Osteoblast (primary cell): Measurements from ENCODE around the gene IRF4. TPM values are rescaled to one million over a fixed set of nuclear protein-coding genes. Genes with fewer than 3 reads are reported as not detected.

Experiments used
- DNase-seq: peaks from one replicate; pipeline ENCODE4 v3.0.0; 2011; ENCODE audit warnings: low spot score, mixed read lengths; ENCODE audit not compliant: insufficient read length; ENCODE audit errors: missing footprints
- H2AFZ ChIP-seq: 2 replicates; pipeline ENCODE4 v1.6.0; 2011; ENCODE audit warnings: mild to moderate bottlenecking, low read length
- H3K27ac ChIP-seq: 2 replicates; pipeline ENCODE4 v1.5.1; 2011; ENCODE audit warnings: mild to moderate bottlenecking, low read depth, low read length, moderate library complexity
- H3K27me3 ChIP-seq: 2 replicates; pipeline ENCODE4 v1.6.0; 2012; ENCODE audit warnings: mild to moderate bottlenecking, control low read depth, inconsistent platforms, low read length, moderate library complexity; ENCODE audit not compliant: insufficient read depth
- H3K36me3 ChIP-seq: 2 replicates; pipeline ENCODE4 v1.5.1; 2011; ENCODE audit warnings: mild to moderate bottlenecking, low read length, control low read depth, moderate library complexity; ENCODE audit not compliant: insufficient read depth
- H3K4me1 ChIP-seq: 2 replicates; pipeline ENCODE4 v1.5.1; 2011; ENCODE audit warnings: mild to moderate bottlenecking, low read length, control low read depth, moderate library complexity; ENCODE audit not compliant: insufficient read depth
- H3K4me2 ChIP-seq: 2 replicates; pipeline ENCODE4 v1.6.0; 2011; ENCODE audit warnings: mild to moderate bottlenecking, low read length; ENCODE audit not compliant: insufficient read depth
- H3K4me3 ChIP-seq: fragments of 200-600 bp; sonication (generic); 3 replicates; pipeline ENCODE4 v1.5.1; 2012; ENCODE audit warnings: mild to moderate bottlenecking, low read length, inconsistent platforms; ENCODE audit not compliant: insufficient read depth
- H3K79me2 ChIP-seq: 2 replicates; pipeline ENCODE4 v1.6.0; 2012; ENCODE audit warnings: mild to moderate bottlenecking, low read length, control low read depth, inconsistent platforms; ENCODE audit not compliant: insufficient read depth
- H3K9me3 ChIP-seq: 2 replicates; pipeline ENCODE4 v1.5.1; 2011; ENCODE audit warnings: low read depth, low read length, control low read depth
- H4K20me1 ChIP-seq: 2 replicates; pipeline ENCODE4 v1.6.0; 2012; ENCODE audit warnings: mild to moderate bottlenecking, low read length, control low read depth; ENCODE audit not compliant: insufficient read depth
- total RNA-seq: library from RNA; depleted of rRNA; stranded (reverse); fragments of >200 nt; gene quantifications from 2 replicates; pipeline ENCODE4 v1.2.3, GENCODE V29; 2012
- TF ChIP-seq, protein P1 (sequence below): IDR thresholded peaks from 2 replicates; pipeline ENCODE4 v1.5.1; 2011; ENCODE audit warnings: mild to moderate bottlenecking, low read depth, low read length, moderate library complexity; ENCODE audit errors: extremely low read depth

The IRF4 gene
- total RNA-seq, 1 donor, result under 0.01 TPM

DNA sequence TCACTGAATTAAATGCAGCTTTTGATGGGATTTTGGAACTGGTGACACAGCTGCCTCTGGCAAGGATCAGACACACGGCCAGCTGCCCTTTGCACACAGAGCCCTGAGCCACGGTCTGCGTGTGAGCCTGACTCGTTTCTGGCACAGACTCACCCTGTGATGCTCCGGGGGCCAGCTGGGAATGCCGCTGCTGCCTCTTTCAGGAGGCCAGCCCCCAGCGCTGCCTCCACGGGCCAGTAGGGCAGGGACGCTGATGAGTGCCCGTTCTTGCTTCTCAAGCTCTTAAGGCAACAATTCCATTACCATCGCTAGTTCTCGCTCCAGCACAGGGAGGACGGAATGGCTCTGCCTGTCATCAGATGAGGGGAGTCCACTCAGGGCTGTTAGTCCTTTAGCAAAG lies 61.6 kb downstream of the IRF4 start:
- peaks cover 6% of the 10 kb centered on the region for H3K27me3 ChIP-seq
- H3K27ac ChIP-seq, result no peak overlapping the region
- no peak overlapping the region for H3K4me3 ChIP-seq
- TF ChIP-seq, protein P1, sequence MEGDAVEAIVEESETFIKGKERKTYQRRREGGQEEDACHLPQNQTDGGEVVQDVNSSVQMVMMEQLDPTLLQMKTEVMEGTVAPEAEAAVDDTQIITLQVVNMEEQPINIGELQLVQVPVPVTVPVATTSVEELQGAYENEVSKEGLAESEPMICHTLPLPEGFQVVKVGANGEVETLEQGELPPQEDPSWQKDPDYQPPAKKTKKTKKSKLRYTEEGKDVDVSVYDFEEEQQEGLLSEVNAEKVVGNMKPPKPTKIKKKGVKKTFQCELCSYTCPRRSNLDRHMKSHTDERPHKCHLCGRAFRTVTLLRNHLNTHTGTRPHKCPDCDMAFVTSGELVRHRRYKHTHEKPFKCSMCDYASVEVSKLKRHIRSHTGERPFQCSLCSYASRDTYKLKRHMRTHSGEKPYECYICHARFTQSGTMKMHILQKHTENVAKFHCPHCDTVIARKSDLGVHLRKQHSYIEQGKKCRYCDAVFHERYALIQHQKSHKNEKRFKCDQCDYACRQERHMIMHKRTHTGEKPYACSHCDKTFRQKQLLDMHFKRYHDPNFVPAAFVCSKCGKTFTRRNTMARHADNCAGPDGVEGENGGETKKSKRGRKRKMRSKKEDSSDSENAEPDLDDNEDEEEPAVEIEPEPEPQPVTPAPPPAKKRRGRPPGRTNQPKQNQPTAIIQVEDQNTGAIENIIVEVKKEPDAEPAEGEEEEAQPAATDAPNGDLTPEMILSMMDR, result no peak
- DNase-seq, result peak; percentile 92
- H4K20me1 ChIP-seq, result no peaks in the 10 kb centered on the region
- H3K9me3 ChIP-seq, result no peaks in the 10 kb centered on the region
- no peaks in the 10 kb centered on the region for H3K79me2 ChIP-seq
- H2AFZ ChIP-seq, result no peak overlapping the region
- peak overlapping the region; percentile 23 for H3K4me2 ChIP-seq
- H3K36me3 ChIP-seq, result no peaks in the 10 kb centered on the region
- H3K4me1 ChIP-seq, result peaks cover 14% of the 10 kb centered on the region

DNA sequence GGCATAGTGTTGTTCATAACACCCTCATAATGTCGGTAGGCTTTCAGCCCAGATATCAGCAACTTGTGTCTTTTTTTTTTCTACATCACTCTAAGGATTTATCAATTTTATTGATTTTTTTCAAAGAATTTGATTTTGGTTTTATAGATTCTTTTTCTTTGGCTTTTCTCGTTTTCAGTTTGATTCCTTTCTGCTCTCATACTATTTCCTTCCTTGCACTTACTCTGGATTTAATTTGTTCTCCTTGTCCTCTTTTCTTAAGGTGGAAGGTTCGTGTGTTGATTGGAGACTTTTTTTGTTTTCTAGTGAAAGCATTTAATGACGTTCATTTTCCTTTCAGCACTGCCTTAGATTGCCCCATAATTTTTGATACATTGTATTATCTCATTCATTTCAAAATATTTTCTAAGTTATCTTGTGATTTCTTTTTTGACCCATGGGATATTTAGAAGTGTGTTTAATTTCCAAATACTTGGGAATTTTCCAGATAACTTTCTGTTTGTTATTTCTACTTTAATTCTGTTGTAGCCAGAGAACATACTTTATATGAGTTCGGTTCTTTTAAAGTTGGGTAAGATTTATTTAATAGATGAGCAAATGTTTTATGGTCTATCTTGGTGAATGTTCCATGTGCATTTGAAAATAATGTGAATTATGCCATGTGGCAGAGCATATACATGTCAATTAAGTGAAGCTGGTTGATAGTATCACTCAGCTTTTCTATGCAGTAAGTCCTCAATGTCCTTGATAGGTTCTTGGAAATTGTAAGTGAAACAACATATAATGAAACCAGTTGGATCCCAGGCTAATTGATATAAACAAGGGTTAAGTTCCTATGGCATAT lies 62.8 kb downstream of the IRF4 start:
- no peaks in the 10 kb centered on the region for H4K20me1 ChIP-seq
- no peaks in the 10 kb centered on the region for H3K9me3 ChIP-seq
- H3K4me2 ChIP-seq, result no peak overlapping the region
- H3K27me3 ChIP-seq, result peaks cover 6% of the 10 kb centered on the region
- peaks cover 14% of the 10 kb centered on the region for H3K4me1 ChIP-seq
- H3K27ac ChIP-seq, result no peak overlapping the region
- no peaks in the 10 kb centered on the region for H3K36me3 ChIP-seq
- TF ChIP-seq, protein P1, result no peak
- H3K4me3 ChIP-seq, result no peak overlapping the region
- H3K79me2 ChIP-seq, result no peaks in the 10 kb centered on the region
- no peak overlapping the region for H2AFZ ChIP-seq
- no peak for DNase-seq

DNA sequence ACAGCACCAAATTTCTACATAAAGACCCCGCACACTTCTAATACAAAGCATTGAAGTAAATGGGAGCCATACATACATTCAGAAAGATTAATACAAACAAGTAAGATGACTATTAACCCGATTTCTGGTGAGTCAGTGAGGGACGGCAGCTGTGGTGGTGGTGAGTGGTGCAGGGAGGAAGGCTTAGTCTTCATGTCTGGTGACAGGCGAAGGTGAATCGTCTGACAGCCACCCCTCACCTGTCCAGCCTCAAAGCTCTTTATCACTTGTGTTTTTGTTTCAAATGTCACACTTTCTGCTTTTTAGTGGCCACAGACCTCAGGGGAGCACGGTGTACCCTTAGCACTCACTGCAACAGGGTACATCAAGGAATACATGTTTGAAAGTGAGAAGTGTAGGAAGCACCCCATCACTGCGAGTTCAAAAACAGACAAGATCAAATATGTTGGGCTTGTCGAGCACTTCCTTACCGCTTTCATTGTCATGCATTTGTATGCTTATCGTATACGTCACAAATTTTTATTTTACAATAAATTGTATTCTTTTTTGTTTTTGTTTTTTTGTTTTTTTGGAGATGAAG lies 63.5 kb downstream of the IRF4 start:
- H3K4me2 ChIP-seq, result no peak overlapping the region
- no peaks in the 10 kb centered on the region for H3K79me2 ChIP-seq
- no peaks in the 10 kb centered on the region for H3K9me3 ChIP-seq
- H3K27ac ChIP-seq, result no peak overlapping the region
- H3K4me3 ChIP-seq, result no peak overlapping the region
- H3K36me3 ChIP-seq, result no peaks in the 10 kb centered on the region
- H3K4me1 ChIP-seq, result peaks cover 14% of the 10 kb centered on the region
- TF ChIP-seq, protein P1, result no peak
- DNase-seq, result no peak
- no peaks in the 10 kb centered on the region for H4K20me1 ChIP-seq
- H2AFZ ChIP-seq, result no peak overlapping the region
- H3K27me3 ChIP-seq, result peaks cover 6% of the 10 kb centered on the region

DNA sequence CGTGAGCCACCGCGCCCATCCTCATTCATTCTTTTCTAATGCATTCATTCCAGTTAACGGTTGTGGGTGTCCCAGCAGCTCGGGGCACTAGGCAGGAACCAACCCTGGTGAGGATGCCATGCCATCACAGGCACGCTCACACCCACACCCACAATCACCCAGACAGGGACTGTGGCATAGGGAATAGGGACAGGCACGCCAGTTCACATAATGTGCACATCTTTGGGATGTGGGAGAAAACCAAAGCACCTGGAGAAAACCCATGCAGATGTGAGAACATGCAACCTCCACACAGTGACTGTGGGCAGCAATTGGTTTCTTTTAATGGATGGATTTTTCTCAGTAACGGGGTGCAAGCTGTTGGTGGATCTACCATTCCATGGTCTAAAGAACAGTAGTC lies 64.3 kb downstream of the IRF4 start:
- Histone ChIP-seq H3K36me3 (no peaks in the 10 kb centered on the region), H3K4me2 (no peak overlapping the region), H3K27me3 (peaks cover 10% of the 10 kb centered on the region), H3K79me2 (no peaks in the 10 kb centered on the region), H2AFZ (no peak overlapping the region), H4K20me1 (no peaks in the 10 kb centered on the region), H3K4me1 (peaks cover 14% of the 10 kb centered on the region), H3K9me3 (no peaks in the 10 kb centered on the region), H3K4me3 (no peak overlapping the region), H3K27ac (no peak overlapping the region)
- TF ChIP-seq, protein P1, result no peak
- DNase-seq, result no peak
